Erythroblast (primary cell): Measurements from ENCODE around the gene ADAMTS19.
"Not testable (repeated sequence)": the region's sequence is repeated elsewhere in the genome, so short reads cannot be mapped to it uniquely, and the experiment has no call there.

Source experiments
- DNase-seq, 2 experiments: peaks; one replicate each; lab custom pipeline; 2025; lab: John Stamatoyannopoulos, UW
- GATA1 ChIP-seq: IDR thresholded peaks from 2 replicates; pipeline ENCODE4 v1.6.1; 2011; ENCODE audit warnings: low read depth, mild to moderate bottlenecking, control low read depth, low read length, moderate library complexity
- POLR2A ChIP-seq: IDR thresholded peaks from 2 replicates; pipeline ENCODE4 v1.6.1; 2011; ENCODE audit warnings: mild to moderate bottlenecking, low read length

Gene ADAMTS19

DNA sequence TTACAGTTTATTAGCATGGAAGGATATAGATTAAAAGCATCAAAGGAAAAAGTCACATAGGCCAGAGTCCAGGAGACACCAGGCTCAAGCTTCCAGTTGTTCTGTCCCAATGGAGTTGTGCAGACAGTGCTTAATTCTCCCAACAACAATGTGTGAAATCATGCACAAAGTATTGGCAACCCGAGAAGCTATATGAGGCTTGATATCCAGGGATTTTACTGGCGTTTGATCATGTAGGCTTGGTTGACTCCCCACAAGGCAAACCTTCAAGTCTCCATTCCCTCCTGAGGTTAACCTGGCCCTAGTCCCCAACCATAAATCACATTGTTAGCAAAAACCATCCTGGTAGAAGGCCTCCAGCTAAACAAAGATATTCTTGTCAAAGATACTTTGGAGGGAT lies 141.5 kb downstream of the ADAMTS19 start:
- TF ChIP-seq POLR2A (no peak), GATA1 (no peak)
- DNase-seq, result no peak

DNA sequence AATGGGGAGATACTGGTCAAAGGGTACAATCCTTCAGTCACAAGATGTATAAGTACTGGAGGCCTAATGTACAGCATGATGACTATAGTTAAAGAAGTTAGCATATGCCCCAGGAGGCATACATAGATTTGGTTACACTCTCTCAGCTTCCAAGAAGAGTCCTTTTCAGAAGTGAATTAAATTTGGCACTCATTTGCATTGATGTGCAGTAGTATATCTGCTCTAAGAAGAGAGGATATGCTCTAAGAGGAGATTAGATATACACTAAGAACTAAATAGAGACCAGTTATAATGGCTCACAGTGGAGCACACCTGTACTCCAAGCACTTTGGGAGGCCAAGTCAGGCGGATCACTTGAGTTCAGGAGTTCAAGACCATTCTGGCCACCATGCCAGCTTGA lies 148.3 kb downstream of the ADAMTS19 start:
- DNase-seq, result no peak
- TF ChIP-seq GATA1, result no peak
- no peak for TF ChIP-seq POLR2A

DNA sequence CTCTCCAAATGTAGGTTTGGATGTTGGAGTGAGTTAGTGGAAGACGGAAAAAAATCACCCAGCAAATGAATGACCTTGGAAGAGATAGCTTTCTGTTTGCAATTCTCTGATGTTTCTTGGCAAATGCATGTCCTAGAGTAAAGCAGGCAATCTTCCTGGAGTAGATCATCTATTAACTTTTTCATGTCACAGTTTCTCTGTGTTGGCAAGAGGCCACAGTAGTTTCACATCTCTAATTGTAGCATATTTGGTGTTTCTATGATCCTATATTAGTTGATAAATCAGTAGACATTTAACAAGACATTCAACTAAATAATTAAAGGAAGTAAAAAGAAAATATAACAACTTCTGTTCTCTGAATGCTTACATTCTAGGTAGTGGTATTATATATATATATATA lies 149.6 kb downstream of the ADAMTS19 start:
- TF ChIP-seq POLR2A (no peak), GATA1 (no peak)
- no peak for DNase-seq

DNA sequence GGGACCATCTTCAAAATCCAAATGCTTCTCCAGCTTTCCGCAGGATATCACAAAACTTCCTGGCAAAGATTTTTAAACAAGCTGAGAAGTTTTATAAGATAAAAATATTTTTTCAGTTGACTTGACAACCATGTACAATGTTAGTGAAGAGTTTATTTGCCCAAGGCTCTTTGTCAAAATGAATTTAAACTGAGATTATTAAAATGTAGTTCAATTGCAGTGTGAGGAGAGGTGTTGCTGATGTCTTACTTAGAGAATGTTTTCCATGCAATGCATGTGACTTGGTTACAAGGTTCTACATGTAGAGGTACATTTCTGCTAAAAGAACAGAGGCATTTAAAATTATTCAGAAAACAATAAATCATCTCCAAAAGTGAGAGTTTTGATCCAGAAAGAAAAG lies 156.4 kb downstream of the ADAMTS19 start:
- TF ChIP-seq POLR2A (no peak), GATA1 (no peak)
- no peak for DNase-seq

GRCh38 chr5:129617206-129617605 lies 157.1 kb downstream of the ADAMTS19 start:
- no peak for DNase-seq
- no peak for TF ChIP-seq POLR2A
- TF ChIP-seq GATA1, result no peak

DNA sequence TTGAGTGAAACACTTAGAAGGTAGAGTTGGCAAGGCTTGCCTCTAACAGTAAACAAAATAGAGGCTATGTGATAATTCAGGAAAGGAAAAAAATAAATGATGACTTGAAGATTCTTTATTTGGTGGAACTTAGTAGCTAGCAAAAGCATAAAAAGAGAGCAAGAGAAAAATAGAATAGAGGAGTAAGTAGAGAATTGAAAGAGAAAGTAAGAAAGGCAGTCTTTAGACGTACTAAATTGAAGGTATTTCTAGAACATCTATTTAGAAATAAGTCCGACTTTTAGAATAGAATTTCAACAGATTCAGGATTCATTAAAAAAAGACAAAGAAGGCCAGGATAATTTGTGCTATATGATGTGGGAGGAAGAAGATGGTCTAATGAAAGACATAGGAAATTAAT lies 159.7 kb downstream of the ADAMTS19 start:
- TF ChIP-seq GATA1 (no peak), POLR2A (no peak)
- DNase-seq, result no peak

GRCh38 chr5:129622531-129622930 lies 162.4 kb downstream of the ADAMTS19 start:
- no peak for DNase-seq
- TF ChIP-seq POLR2A (no peak), GATA1 (no peak)

GRCh38 chr5:129629575-129629974 lies 169.5 kb downstream of the ADAMTS19 start:
- DNase-seq, result no peak
- TF ChIP-seq POLR2A (no peak), GATA1 (no peak)

- DNase-seq, result no peak
- TF ChIP-seq POLR2A, result no peak
- TF ChIP-seq GATA1, result no peak
Measured at GRCh38 chr5:129630101-129630500, 170.0 kb downstream of the ADAMTS19 start.

DNA sequence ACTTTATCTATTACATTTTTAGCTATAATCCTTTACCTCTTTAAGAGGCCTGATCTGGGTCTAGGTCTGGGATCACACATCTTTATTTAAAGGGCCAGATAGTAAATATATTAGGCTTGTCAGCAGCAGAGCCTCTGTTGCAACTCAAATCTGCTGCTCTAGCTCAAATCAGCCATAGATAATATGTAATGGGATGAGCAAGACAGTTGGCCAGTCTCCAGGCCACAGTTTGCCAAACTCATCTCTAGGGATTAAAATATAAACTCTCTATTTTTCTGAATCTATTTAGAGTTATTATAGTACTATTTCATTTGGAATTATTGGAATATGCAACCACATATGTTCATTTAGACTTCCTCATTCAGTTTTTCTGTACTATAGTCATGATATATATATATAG lies 171.9 kb downstream of the ADAMTS19 start:
- TF ChIP-seq GATA1 (no peak), POLR2A (no peak)
- DNase-seq, result no peak

DNA sequence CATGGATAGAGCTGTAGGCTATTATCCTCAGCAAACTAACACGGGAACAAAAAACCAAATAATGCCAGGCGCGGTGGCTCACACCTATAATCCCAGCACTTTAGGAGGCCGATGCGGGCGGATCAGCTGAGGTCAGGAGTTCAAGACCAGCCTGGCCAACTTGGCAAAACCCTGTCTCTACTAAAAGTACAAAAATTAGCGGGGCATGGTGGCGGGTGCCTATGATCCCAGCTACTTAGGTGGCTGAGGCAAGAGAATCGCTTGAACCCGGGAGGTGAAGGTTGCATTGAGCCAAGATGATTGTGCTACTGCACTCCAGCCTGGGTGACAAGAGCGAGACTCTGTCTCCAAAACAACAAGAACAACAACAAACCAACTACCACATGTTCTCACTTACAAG lies 177.4 kb downstream of the ADAMTS19 start:
- DNase-seq, result not testable (repeated sequence)

- DNase-seq, result no peak
Measured at GRCh38 chr5:129639331-129639730, 179.2 kb downstream of the ADAMTS19 start.

DNA sequence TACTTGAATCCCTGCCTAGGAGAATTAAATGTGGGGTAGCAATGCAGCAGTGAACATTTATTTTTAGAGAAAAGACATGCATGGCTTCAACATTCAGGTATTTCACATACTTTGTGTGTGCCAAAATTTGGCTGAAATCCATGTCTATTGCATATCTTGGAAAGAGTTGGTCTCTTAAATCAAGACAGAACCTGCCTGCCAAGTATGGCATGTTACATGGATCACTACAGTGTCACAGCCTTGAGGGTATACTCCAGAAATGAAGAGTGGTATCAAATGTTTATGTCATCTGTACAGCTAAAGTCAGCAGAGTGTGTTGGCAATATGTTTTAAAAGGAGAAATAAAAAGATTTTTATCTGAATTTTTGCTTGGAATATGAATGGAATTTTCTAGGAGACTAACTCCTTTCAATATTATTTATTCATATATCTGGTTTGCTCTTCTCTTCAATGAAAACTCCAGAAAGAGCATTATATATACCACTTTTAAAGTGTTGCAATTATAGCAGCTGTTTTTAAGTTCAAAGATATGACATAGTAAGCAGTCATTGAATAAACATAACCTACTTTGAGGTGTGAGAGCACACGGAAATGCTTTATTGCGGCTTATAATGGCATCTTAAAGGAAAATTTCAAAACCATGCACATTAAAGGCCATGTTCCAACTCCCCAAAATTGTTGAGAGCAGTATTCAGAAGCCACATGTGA lies 192.4 kb downstream of the ADAMTS19 start:
- no peak for DNase-seq
- TF ChIP-seq GATA1 (no peak), POLR2A (no peak)

More at GRCh38 chr5:129639331-129639730, 179.2 kb downstream of the ADAMTS19 start:
- TF ChIP-seq GATA1 (no peak), POLR2A (no peak)

GRCh38 chr5:129653057-129653375 lies 192.9 kb downstream of the ADAMTS19 start:
- no peak for DNase-seq
- TF ChIP-seq POLR2A, result no peak
- no peak for TF ChIP-seq GATA1

- no peak for DNase-seq
- TF ChIP-seq POLR2A (no peak), GATA1 (no peak)
Measured at GRCh38 chr5:129653442-129653841, 193.3 kb downstream of the ADAMTS19 start.

DNA sequence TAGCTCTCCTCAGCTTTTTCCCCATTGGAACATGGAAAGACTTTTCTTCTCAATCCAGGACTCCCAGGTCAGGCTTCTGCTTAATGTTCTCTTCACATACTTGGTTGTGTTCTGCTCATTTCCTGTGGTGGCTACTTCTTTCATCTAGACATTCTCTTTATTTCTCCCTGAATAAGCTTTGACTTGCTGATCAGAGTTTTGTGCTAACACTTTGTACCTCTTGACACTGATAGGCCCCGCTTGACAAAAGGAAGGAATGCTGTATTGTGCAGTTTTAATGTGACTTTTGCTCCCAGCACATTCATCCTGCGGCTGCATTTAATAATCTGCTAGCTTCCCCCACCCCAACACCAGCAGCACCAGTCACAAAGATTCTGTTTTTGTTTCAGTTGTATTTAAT lies 196.9 kb downstream of the ADAMTS19 start:
- no peak for TF ChIP-seq POLR2A
- no peak for TF ChIP-seq GATA1
- no peak for DNase-seq
